SW480 (cell line): ENCODE measurements around the gene LMLN.
"Not testable (repeated sequence)": the region's sequence is repeated elsewhere in the genome, so short reads cannot be mapped to it uniquely, and the experiment has no call there.

ENCODE experiments used
- DNase-seq: peaks from one replicate; pipeline ENCODE4 v3.0.0-alpha.2; 2016; ENCODE audit warnings: low spot score

The LMLN gene

GRCh38 chr3:197957790-197958133 is 2.3 kb upstream of the LMLN start:
- DNase-seq: no peak

- DNase-seq: no peak
These were observed 1.7 kb upstream of the LMLN start for GRCh38 chr3:197958346-197958745.

- DNase-seq: not testable (repeated sequence)
These were observed 1.2 kb upstream of the LMLN start for GRCh38 chr3:197958848-197959247.

GRCh38 chr3:197959500-197959890 is 522 bp upstream of the LMLN start:
- DNase-seq: no peak

- no peak for DNase-seq
These were observed 921 bp downstream of the LMLN start for GRCh38 chr3:197960694-197961581.

DNA sequence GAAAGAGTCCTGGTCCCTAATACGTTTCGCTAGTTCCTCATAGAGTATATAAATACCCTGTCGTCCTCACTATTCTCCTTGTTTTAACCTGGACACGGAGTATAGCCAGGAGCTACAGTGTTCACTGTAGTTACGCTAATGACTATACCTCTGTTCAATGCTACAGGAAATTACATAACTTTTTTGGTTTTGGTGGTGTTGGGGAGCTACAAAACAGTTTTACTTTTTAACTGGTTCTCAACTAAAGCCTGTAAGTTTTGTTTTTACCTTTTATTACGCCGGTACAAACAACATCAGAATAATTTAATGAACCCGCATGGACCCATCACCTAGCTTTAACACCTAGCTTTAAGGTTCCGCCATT is 1.5 kb downstream of the LMLN start:
- DNase-seq: no peak

DNA sequence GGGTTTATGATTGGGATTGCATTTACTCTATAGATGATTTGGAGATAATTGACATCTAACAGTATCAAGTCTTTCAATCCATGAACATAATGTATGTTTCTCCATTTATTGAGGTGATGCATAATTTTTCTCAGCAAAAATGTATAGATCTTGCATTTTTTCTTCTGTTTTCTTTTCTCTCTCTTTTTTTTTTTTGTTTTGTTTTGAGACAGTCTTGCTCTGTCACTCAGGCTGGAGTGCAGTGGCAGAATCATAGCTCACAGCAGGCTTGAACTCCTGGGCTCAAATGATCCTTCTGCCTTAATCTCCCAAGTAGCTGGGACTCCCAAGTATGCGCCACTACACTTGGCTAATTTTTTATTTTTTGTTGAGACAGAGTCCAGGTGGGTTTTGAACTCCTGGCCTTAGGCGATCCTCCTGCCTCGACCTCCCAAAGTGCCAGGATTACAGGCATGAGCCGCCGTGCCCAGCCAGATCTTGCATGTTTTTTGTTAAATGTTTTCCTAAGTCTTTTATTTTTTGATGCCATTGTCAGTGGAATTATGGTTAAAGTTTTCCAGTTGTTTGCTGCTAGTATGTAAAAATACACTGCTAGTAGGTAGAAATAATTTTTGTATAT is 3.1 kb downstream of the LMLN start:
- no peak for DNase-seq

- not testable (repeated sequence) for DNase-seq
These were observed 7.4 kb downstream of the LMLN start for GRCh38 chr3:197967337-197967989.

DNA sequence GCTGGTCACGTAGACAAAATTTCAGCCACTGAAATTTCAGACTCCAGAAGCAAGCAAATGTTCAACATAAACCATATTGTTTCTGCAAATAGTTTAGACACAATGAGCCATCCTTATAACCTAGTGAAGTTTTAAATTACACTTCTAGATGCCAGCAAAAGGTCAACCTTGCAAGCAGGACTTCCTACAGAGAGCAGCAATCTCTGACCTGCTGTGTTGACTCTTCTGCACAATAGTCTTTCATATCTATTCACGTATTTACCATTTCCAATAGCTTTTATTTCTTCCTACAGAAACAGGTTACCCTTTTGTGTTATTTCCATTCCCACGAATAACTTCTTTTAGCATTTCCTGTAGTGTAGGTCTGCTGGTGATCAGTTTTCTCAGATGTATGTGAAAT is 10.6 kb downstream of the LMLN start:
- DNase-seq: no peak

DNA sequence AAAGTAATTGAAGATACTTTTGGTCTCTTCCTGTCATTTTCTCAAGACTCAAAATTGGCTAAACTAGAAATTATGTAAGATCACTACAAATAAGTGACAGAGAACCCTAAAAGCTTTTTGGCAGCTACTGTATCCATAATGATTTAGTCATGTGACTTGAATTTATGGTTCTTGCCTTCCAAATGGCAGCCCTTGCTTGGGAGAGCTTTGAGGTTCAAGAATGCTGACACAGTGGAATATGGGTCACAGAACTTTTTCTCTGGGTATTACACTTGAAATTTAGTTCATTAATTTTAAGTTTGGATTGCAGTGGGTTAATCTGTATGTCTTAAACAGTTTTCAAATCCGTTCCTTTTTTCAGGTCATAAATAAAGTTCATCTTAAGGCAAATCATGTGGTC is 14.0 kb downstream of the LMLN start:
- no peak for DNase-seq

- DNase-seq: no peak
These were observed 15.3 kb downstream of the LMLN start for GRCh38 chr3:197975311-197975710.

- no peak for DNase-seq
These were observed 23.1 kb downstream of the LMLN start for GRCh38 chr3:197983076-197983475.

- no peak for DNase-seq
These were observed 29.6 kb downstream of the LMLN start for GRCh38 chr3:197989651-197990050.

- no peak for DNase-seq
These were observed 34.7 kb downstream of the LMLN start for GRCh38 chr3:197994736-197995135.

DNA sequence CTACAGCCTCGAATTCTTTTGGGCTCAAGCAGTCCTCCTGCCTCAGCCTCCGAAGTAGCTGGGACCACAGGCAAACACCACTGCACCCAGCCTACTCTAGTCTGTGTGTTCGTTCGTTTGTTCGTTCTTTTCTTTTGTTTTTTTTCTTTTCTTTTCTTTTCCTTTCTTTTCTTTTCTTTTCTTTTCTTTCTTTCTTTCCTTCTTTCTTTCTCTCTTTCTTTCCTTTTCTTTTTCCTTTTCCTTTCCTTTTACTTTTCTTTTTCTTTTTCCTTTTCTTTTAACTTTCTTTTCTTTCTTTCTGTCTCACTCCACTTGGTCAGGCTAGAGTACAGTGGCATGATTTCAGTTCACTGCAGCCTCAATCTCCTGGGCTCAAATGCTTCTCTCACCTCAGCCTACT is 36.8 kb downstream of the LMLN start:
- DNase-seq: no peak

DNA sequence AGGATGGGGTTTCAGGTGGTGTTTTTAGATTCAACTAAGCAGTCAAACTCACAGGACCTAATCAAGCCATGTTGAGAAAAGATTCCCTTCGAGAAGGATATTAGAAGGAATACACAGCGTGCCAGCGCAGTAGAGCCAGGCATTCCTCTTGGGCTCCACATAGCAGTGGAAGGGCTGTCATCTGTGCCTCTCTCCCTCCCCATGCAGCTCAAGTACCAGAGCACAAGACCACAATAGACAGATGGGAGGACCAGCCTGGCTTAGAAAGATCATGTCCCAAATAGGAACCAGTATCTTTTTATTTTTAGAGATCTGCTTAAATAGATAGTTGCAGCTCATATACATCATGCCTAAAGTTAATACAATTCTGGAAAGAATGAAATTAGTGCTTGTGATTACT is 37.9 kb downstream of the LMLN start:
- DNase-seq: no peak

DNA sequence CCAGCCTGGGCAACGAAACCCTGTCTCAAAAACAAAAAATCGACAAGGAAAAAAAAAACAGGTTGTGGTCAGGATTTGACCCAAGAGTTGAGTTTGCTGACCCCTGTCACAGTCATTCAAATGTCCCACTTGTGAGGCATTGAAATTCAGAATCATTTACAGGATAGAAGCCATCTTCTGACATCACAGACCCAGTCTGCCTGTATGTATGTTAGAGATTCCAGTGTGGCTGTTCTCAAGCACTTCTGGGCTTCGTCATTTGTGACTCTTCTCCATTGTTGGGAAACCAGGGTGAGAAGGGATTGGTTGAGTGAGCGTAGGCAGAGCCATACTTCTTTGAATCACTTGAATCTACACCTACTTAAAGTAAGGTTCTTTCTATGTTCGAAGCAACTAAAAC is 57.1 kb downstream of the LMLN start:
- no peak for DNase-seq

GRCh38 chr3:198018416-198018815 is 58.4 kb downstream of the LMLN start:
- DNase-seq: no peak

DNA sequence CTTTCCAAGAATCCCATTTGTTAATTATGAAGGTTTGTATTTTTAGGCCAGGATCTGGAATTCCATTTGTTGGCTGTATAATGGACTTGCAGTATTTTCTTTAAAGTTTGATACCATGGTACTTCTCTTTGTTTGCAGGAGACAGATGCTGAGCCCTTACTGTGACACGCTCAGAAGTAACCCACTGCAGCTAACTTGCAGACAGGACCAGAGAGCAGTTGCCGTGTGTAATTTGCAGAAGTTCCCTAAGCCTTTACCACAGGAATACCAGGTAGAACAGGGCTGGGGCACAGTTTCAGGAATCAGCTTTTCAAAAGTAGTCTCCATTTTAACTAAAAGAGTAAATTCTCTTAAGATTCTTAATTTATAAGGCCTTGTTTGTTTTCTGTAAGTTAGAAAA is 59.1 kb downstream of the LMLN start:
- no peak for DNase-seq

GRCh38 chr3:198021320-198021719 is 61.3 kb downstream of the LMLN start:
- no peak for DNase-seq

GRCh38 chr3:198022604-198023003 is 62.6 kb downstream of the LMLN start:
- DNase-seq: no peak

- DNase-seq: no peak
These were observed 65.6 kb downstream of the LMLN start for GRCh38 chr3:198025644-198026043.

DNA sequence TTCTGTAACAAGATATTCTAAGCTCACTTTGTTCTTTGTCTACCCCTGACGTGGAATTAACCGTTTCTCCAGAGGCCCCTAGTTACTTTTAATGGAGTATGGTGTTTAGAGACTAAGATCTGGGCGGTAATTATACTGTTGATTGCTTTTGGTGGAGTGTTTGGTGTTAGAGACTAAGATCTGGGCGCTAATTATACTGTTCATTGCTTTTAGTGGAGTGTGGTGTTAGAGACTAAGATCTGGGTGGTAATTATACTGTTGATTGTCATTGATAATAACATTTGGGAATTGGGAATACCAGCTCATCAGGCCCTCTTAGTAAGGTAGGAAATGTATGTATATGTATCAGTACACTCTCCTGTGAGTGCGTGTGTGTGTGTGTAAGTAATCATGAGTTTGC is 66.6 kb downstream of the LMLN start:
- no peak for DNase-seq
